Sigmoid colon (tissue), 4 donors: ENCODE results near the gene SLC9B1.

Source experiments
- POLR2AphosphoS5 ChIP-seq, 4 donors: sonication (generic); formaldehyde crosslinking; IDR thresholded peaks; one replicate each; pipeline ENCODE4 v1.6.1; 2017; ENCODE audit warnings: antibody characterized with exemption in 4 of 4
- TF ChIP-seq, protein P1 (sequence below), 4 experiments: fragments of 450-650 bp in 3 of 4; fragments of 200-600 bp in 1 of 4; IDR thresholded peaks; one replicate each; pipeline ENCODE4 v1.5.1; 2016 to 2019; ENCODE audit warnings: antibody characterized with exemption in 4 of 4, mild to moderate bottlenecking in 3 of 4, moderate library complexity in 2 of 4

DNA sequence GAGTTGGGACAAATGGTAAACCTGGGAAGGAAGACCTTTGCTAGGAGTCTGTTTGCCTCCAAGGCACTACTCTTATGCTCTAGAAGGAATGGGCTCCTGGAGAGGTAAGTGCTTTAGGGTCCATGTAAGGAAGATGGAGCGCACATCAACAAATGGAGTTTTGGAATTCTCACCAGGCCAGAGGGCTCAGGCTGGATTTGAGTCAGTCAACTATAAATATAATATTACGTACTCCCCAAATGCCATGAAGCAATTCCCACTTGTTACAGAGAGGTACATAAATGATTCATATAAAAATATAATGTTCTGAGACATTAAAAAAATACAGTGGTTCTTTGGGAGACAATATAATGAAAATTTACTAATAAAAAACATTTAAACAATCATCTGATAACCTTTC lies 1.6 kb upstream of the SLC9B1 start:
- TF ChIP-seq, protein P1, sequence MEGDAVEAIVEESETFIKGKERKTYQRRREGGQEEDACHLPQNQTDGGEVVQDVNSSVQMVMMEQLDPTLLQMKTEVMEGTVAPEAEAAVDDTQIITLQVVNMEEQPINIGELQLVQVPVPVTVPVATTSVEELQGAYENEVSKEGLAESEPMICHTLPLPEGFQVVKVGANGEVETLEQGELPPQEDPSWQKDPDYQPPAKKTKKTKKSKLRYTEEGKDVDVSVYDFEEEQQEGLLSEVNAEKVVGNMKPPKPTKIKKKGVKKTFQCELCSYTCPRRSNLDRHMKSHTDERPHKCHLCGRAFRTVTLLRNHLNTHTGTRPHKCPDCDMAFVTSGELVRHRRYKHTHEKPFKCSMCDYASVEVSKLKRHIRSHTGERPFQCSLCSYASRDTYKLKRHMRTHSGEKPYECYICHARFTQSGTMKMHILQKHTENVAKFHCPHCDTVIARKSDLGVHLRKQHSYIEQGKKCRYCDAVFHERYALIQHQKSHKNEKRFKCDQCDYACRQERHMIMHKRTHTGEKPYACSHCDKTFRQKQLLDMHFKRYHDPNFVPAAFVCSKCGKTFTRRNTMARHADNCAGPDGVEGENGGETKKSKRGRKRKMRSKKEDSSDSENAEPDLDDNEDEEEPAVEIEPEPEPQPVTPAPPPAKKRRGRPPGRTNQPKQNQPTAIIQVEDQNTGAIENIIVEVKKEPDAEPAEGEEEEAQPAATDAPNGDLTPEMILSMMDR (IDR thresholded peaks at IDR 0.05) = no peak
- TF ChIP-seq POLR2AphosphoS5 (IDR thresholded peaks at IDR 0.05) = no peak
